Measurements from ENCODE around the gene JMJD8.

Gene JMJD8

DNA sequence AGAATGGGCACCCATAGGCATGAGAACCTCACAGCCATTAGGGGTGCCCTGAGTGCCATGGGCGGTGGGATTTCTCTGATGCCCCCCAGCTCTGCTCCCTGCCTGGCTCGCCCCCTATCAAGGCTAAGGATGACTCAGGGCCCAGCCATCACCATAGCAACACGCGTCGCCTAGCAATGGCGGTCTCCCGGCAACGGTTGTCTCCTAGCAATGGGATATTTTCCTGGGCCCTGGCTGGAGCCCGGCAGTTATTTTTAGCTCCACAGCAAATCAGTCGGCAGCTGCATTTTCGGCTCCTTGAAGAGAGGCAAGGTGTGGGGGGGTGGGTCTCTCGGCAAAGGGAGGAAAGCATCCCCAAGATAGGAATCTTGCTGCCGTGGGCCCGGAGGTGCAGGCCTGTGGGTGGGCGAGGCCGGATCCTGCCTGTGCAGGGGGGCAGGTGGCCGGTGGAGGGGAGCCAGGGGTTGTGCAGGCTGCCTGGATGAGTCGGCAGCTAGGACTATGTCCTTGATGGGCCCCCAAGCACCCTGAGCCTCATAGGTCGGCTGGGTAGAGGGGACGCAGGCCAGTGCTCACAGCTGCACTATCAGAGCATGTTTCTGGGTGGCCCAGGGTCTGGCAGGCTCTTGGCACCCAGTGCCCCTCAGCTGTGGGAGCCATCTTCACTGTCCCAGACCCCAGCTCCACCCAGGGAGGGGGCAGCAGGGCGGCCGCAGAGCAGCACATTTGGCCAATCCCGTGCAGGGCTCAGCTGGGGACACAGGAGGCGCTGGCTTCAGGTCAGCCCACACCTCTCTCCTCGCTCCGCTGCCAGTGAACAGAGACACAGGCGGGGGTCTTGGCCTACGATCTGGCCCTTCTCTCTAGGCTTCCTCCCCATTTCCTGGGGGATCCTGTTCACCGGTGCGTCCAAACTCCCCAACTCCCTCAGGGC lies 25.7 kb upstream of the JMJD8 start:
- Histone ChIP-seq H3K9ac (ENCODE audit: low read length in 5 of 5) (no peak overlapping the region), H3K27me3 (ENCODE audit: control insufficient read depth in 5 of 5, insufficient read depth in 4 of 5, low read length in 5 of 5) (peaks cover 49 to 60% (median 53%) of the 10 kb centered on the region in 5 donors), H3K4me1 (ENCODE audit: control insufficient read depth in 5 of 5, insufficient read depth in 5 of 5, low read length in 5 of 5) (peaks cover 0 to 14% (median 6%) of the 10 kb centered on the region in 5 donors), H3K9me3 (ENCODE audit: control insufficient read depth in 5 of 5, low read length in 5 of 5) (no peaks in the 10 kb centered on the region), H3K27ac (ENCODE audit: low read depth, low read length) (no peak overlapping the region), H3K4me3 (ENCODE audit: low read depth in 1 of 5, low read length in 5 of 5) (no peak overlapping the region), H3K36me3 (ENCODE audit: control insufficient read depth in 5 of 5, insufficient read depth in 5 of 5, low read length in 5 of 5) (no peaks in the 10 kb centered on the region)

GRCh38 chr16:708959-709358 lies 24.8 kb upstream of the JMJD8 start:
- H3K9ac ChIP-seq (ENCODE audit: low read length in 5 of 5) = no peak overlapping the region
- H3K27me3 ChIP-seq (ENCODE audit: control insufficient read depth in 5 of 5, insufficient read depth in 4 of 5, low read length in 5 of 5) = peaks cover 58 to 69% (median 62%) of the 10 kb centered on the region in 5 donors

GRCh38 chr16:708019-708418 lies 23.9 kb upstream of the JMJD8 start:
- Histone ChIP-seq H3K4me1 (ENCODE audit: control insufficient read depth in 5 of 5, insufficient read depth in 5 of 5, low read length in 5 of 5) (peaks cover 0 to 5% (median 0%) of the 10 kb centered on the region in 5 donors), H3K9ac (ENCODE audit: low read length in 5 of 5) (no peak overlapping the region), H3K9me3 (ENCODE audit: control insufficient read depth in 5 of 5, low read length in 5 of 5) (no peaks in the 10 kb centered on the region), H3K27me3 (ENCODE audit: control insufficient read depth in 5 of 5, insufficient read depth in 4 of 5, low read length in 5 of 5) (peaks cover 67 to 78% (median 72%) of the 10 kb centered on the region in 5 donors), H3K36me3 (ENCODE audit: control insufficient read depth in 5 of 5, insufficient read depth in 5 of 5, low read length in 5 of 5) (no peaks in the 10 kb centered on the region), H3K27ac (ENCODE audit: low read depth, low read length) (no peak overlapping the region), H3K4me3 (ENCODE audit: low read depth in 1 of 5, low read length in 5 of 5) (no peak overlapping the region)

More at GRCh38 chr16:708959-709358, 24.8 kb upstream of the JMJD8 start:
- H3K36me3 ChIP-seq (ENCODE audit: control insufficient read depth in 5 of 5, insufficient read depth in 5 of 5, low read length in 5 of 5) = no peaks in the 10 kb centered on the region
- H3K9me3 ChIP-seq (ENCODE audit: control insufficient read depth in 5 of 5, low read length in 5 of 5) = no peaks in the 10 kb centered on the region
- H3K4me3 ChIP-seq (ENCODE audit: low read depth in 1 of 5, low read length in 5 of 5) = no peak overlapping the region
- no peak overlapping the region for H3K27ac ChIP-seq (ENCODE audit: low read depth, low read length)
- peaks cover 0 to 6% (median 0%) of the 10 kb centered on the region in 5 donors for H3K4me1 ChIP-seq (ENCODE audit: control insufficient read depth in 5 of 5, insufficient read depth in 5 of 5, low read length in 5 of 5)

GRCh38 chr16:707062-707538 lies 23.0 kb upstream of the JMJD8 start:
- Histone ChIP-seq H3K27me3 (ENCODE audit: control insufficient read depth in 5 of 5, insufficient read depth in 4 of 5, low read length in 5 of 5) (peaks cover 74 to 87% (median 79%) of the 10 kb centered on the region in 5 donors), H3K9me3 (ENCODE audit: control insufficient read depth in 5 of 5, low read length in 5 of 5) (no peaks in the 10 kb centered on the region), H3K27ac (ENCODE audit: low read depth, low read length) (no peak overlapping the region), H3K9ac (ENCODE audit: low read length in 5 of 5) (no peak overlapping the region), H3K4me3 (ENCODE audit: low read depth in 1 of 5, low read length in 5 of 5) (no peak overlapping the region), H3K4me1 (ENCODE audit: control insufficient read depth in 5 of 5, insufficient read depth in 5 of 5, low read length in 5 of 5) (peaks cover 0 to 5% (median 0%) of the 10 kb centered on the region in 5 donors), H3K36me3 (ENCODE audit: control insufficient read depth in 5 of 5, insufficient read depth in 5 of 5, low read length in 5 of 5) (no peaks in the 10 kb centered on the region)

DNA sequence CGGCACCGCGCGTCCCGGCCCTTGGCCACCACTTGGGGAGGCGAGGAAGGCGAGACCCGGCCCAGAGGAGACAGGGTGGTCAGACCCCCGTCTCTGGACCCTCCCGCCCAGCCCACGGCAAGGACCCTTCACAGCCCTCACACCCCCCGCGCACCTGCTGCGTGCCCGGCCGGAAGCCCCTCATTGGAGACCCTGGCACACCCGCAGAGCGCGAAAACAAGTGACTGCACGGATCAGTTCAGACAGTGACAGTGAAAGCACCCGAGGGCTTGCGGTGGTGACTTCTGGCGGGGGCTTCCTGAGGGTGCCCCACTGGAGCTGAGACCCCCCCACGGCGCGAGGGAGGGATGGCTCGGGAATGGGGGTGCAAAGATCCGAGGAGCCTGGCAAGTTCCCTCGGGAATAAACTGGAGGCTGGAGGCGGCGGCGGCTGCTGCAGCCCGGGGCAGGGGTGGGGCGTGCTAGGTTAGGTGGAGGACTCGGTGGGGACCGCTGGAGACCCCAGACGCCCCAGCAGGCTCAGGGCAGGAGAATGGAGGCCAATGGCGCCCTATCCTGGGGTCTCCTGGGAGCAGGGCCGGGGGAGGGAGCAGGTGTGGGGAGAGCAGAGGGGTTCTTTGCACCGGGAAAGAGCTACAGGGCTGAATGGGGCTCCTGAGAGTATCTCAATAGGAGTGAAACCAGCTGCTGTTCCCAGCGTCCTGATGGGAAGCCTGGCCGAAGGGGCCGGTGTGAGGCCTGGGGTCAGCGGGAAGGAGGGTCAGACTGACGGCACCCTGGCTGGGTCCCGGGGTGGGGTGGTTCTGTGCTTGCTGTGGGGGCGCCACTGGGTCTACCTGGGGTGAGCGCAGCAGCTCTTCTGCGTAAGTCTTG lies 22.3 kb upstream of the JMJD8 start:
- H3K27me3 ChIP-seq (ENCODE audit: control insufficient read depth in 5 of 5, insufficient read depth in 4 of 5, low read length in 5 of 5) = peaks cover 81 to 92% (median 83%) of the 10 kb centered on the region in 5 donors
- H3K4me3 ChIP-seq (ENCODE audit: low read depth in 1 of 5, low read length in 5 of 5) = no peak overlapping the region
- H3K36me3 ChIP-seq (ENCODE audit: control insufficient read depth in 5 of 5, insufficient read depth in 5 of 5, low read length in 5 of 5) = no peaks in the 10 kb centered on the region
- peaks cover 0 to 5% (median 0%) of the 10 kb centered on the region in 5 donors for H3K4me1 ChIP-seq (ENCODE audit: control insufficient read depth in 5 of 5, insufficient read depth in 5 of 5, low read length in 5 of 5)
- H3K9me3 ChIP-seq (ENCODE audit: control insufficient read depth in 5 of 5, low read length in 5 of 5) = no peaks in the 10 kb centered on the region
- H3K27ac ChIP-seq (ENCODE audit: low read depth, low read length) = no peak overlapping the region
- H3K9ac ChIP-seq (ENCODE audit: low read length in 5 of 5) = no peak overlapping the region

GRCh38 chr16:705431-706188 lies 21.5 kb upstream of the JMJD8 start, which contains the start of gene FBXL16:
TSS of gene FBXL16 (minus strand) at chr16:705801. CDS start at chr16:697405, 8,396 bp downstream.
- Histone ChIP-seq H3K4me3 (ENCODE audit: low read depth in 1 of 5, low read length in 5 of 5) (no peak within 1 kb of the TSS), H3K4me1 (ENCODE audit: control insufficient read depth in 5 of 5, insufficient read depth in 5 of 5, low read length in 5 of 5) (peaks cover 0 to 5% (median 3%) of the 10 kb centered on the region in 5 donors), H3K9me3 (ENCODE audit: control insufficient read depth in 5 of 5, low read length in 5 of 5) (no peaks in the 10 kb centered on the region), H3K27me3 (ENCODE audit: control insufficient read depth in 5 of 5, insufficient read depth in 4 of 5, low read length in 5 of 5) (peaks cover 77 to 90% (median 80%) of the 10 kb centered on the region in 5 donors), H3K9ac (ENCODE audit: low read length in 5 of 5) (no peak within 1 kb of the TSS), H3K36me3 (ENCODE audit: control insufficient read depth in 5 of 5, insufficient read depth in 5 of 5, low read length in 5 of 5) (no peaks in the 10 kb centered on the region), H3K27ac (ENCODE audit: low read depth, low read length) (no peak within 1 kb of the TSS)

DNA sequence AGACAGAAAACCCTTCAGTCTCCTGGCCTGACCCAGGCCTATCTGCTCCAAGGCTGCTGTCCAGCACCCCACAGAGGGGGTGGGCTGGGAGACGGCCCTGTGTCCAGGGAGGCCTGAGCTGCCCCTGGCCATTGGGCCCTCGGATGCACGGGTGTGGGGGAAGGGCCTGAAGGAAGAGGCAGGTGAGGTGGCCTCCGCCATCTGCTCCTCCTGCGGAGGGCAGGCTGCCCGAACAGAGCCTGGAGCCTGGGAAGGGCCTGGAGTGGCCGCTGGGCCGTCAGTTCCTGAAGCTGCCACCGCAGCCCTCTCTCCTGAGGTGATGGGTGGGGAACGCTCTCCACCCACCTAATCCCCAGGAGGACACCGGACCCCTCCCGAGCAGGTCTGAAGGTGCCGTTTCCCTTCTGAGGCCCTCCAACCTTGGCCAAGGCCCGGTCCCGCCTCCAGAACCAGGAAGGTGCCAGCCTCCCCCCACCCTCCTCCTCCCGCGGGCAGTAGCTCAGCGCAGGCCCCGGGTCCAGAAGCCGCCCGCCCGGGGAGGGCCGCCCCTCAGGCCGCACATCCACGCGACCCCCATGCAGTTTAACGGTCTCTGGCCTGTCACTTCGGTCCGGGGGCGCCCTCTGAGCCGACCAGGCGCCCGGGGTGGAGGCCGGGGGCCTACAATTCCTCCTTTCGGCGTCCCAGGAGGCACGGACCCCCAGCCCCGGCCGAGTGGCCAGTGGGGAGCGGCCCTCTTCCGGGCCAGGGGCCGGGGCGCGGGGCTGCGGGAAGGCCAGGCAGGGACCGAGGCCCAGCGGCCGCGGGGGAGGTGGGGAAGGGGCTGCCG lies 20.6 kb upstream of the JMJD8 start:
- no peaks in the 10 kb centered on the region for H3K9me3 ChIP-seq (ENCODE audit: control insufficient read depth in 5 of 5, low read length in 5 of 5)
- peaks cover 76 to 88% (median 79%) of the 10 kb centered on the region in 5 donors for H3K27me3 ChIP-seq (ENCODE audit: control insufficient read depth in 5 of 5, insufficient read depth in 4 of 5, low read length in 5 of 5)
- H3K4me3 ChIP-seq (ENCODE audit: low read depth in 1 of 5, low read length in 5 of 5) = no peak overlapping the region
- H3K9ac ChIP-seq (ENCODE audit: low read length in 5 of 5) = no peak overlapping the region
- peaks cover 0 to 5% (median 3%) of the 10 kb centered on the region in 5 donors for H3K4me1 ChIP-seq (ENCODE audit: control insufficient read depth in 5 of 5, insufficient read depth in 5 of 5, low read length in 5 of 5)
- no peaks in the 10 kb centered on the region for H3K36me3 ChIP-seq (ENCODE audit: control insufficient read depth in 5 of 5, insufficient read depth in 5 of 5, low read length in 5 of 5)
- H3K27ac ChIP-seq (ENCODE audit: low read depth, low read length) = no peak overlapping the region

- H3K4me3 ChIP-seq (ENCODE audit: low read depth in 1 of 5, low read length in 5 of 5) = no peak overlapping the region
- H3K9ac ChIP-seq (ENCODE audit: low read length in 5 of 5) = no peak overlapping the region
- H3K27ac ChIP-seq (ENCODE audit: low read depth, low read length) = no peak overlapping the region
- H3K36me3 ChIP-seq (ENCODE audit: control insufficient read depth in 5 of 5, insufficient read depth in 5 of 5, low read length in 5 of 5) = no peaks in the 10 kb centered on the region
- peaks cover 0 to 5% (median 3%) of the 10 kb centered on the region in 5 donors for H3K4me1 ChIP-seq (ENCODE audit: control insufficient read depth in 5 of 5, insufficient read depth in 5 of 5, low read length in 5 of 5)
- H3K27me3 ChIP-seq (ENCODE audit: control insufficient read depth in 5 of 5, insufficient read depth in 4 of 5, low read length in 5 of 5) = peaks cover 72 to 88% (median 76%) of the 10 kb centered on the region in 5 donors
- H3K9me3 ChIP-seq (ENCODE audit: control insufficient read depth in 5 of 5, low read length in 5 of 5) = no peaks in the 10 kb centered on the region
Measured at GRCh38 chr16:704047-704446, 19.9 kb upstream of the JMJD8 start.
